HG03558 (cell line): Measurements from ENCODE around the gene ATG5.

Experiments used
- ATAC-seq: cut with Tn5 transposase; IDR thresholded peaks from one replicate; pipeline ENCODE4 v1.9.1; 2021; ENCODE audit warnings: moderate number of reproducible peaks; ENCODE audit not compliant: unreplicated experiment; ENCODE audit errors: extremely low read depth

ATG5 gene

DNA sequence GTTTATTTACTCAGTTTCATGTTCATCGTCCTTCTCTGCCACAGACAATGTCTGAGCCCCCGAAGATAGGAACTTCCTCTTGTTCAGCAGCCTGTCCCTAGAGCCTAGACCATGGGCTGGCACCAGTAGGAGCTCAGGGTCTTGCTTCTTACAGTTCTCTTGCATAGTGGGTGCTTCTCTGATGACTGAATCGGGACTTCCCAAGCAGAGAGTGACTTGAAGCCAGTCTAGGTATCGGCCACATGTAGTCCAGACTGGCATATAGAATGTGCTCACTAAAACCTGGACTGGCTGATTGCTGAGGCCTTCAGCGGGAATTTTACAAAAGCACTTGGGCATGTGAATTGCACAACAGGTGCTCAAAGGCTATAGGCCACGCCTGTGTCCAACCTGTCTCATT, 187.4 kb downstream of the ATG5 start:
- no peak for ATAC-seq

DNA sequence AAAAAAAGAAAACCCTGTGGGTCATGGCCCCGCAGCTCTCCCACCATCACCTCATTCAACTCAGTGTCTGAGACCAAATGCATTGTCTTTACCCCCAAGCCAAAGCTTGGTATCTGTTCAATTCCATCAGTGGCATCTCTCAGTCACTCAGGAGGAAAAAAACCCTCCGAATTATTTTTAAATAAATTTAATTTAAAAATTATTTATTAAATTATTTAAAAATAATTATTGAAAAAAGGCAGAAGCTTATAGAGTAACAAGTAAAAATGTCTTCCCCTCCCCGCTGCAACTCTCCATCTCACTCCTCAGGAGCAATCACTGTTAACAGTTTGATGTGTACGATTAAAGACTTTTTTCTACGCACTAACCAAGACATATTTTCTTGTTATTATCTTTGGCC, 188.7 kb downstream of the ATG5 start:
- ATAC-seq = no peak

DNA sequence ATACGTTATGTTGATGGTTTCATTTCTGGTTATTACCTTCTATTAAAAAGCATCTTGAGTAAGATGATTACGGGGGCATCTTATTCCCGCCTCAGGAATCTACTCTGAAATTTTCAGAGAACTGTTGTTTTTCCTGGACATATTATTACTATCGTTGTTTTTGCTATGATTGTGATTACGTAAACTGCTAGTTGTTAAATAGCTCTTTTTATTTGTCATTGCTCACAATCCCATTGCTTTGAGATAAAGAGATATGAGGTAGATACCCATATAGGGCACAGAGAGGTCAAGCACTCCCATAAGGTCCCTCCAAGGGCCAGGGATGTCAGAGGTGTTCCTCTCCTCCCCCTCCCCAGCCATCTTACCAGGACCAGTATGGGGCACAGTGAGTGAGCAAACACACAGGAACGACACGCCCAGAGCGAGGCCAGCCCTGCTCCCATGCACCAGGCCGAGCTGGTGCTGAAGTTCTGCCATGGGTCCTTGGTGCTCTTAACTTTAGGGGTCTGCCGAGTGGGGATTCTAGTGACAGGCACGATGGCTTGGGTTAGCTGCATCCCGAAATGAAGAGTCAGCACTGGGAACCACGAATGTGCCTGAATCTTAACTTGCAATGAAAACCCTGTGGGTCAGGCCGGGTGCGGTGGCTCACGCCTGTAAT, 189.5 kb downstream of the ATG5 start:
- ATAC-seq = no peak

DNA sequence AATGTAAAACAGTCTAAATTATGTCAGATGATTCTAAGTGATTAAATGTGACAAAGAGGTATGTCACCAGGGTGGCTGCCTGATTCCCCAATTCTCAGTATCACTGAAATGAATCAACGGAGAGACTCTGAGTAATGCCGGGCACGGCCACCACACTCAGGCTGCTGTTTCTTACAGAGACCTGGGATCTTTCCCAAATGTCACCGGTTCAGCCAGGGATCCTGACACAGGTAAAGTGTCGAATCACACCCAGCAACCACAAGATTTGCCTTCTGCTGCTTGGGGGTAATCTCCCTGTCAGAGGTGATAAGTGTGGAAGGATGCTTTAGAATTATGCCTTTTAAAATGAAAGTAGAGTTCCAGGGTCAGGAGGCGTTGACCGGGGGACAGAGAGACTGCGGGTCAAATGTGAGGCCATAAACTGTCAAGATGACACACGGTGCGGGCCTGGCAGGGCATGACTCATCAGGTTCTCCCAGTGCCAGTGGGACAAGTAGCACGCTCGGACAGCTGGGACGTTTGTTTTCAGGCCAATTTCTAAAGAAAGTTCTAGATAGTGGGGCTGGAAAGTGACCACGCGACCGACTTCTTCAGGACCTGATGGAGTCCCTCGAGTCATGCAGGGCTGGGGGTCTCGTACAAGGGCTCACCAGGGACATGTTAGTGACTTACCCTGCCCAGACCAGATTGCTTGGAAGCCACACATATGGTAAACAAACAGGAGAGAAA, 190.5 kb downstream of the ATG5 start:
- ATAC-seq = no peak
